ENCODE measurements around the gene CPED1. TPM values are rescaled to one million over a fixed set of nuclear protein-coding genes. Genes with fewer than 3 reads are reported as not detected.

Gene CPED1
- total and polyA plus RNA-seq, 7 donors = 1.2 to 120 (median 79.6) TPM

DNA sequence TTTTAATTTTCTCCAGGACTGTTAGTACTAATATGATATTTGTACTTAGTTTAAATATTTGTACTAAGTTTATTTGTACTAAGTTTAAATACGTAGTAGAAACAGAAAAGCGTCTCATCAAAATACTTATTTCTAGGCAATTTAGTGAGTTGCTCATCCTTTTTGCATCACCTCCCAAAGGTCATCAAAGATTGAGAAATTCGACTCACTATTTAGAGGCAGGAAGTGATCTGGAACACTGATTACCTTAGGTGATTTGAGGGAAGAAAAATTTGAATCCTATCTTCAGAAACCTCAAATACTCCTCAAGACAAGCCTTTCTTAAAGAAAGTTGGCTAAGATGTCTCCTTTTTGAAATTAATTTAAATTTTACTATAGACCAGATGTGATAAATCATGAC lies 354.8 kb downstream of the CPED1 start:
- H3K4me1 ChIP-seq = peaks cover 0 to 8% (median 0%) of the 10 kb centered on the region in 4 donors
- H3K36me3 ChIP-seq = peaks cover 0 to 15% (median 0%) of the 10 kb centered on the region in 4 donors
- no peak overlapping the region for H3K27ac ChIP-seq
- DNase-seq = no peak
- WGBS, 2 donors = 71 to 78% methylated on average over 3 of the region's 3 CpGs
- intact Hi-C loops (cut with DNase I) = no loop called here
- no peak overlapping the region for H3K4me3 ChIP-seq
- H3K27me3 ChIP-seq = no peaks in the 10 kb centered on the region
- TF ChIP-seq EP300 (IDR thresholded peaks at IDR 0.05) (no peak), POLR2AphosphoS5 (IDR thresholded peaks at IDR 0.05) (no peak), POLR2A (IDR thresholded peaks at IDR 0.05) (no peak)
- TF ChIP-seq, protein P1, sequence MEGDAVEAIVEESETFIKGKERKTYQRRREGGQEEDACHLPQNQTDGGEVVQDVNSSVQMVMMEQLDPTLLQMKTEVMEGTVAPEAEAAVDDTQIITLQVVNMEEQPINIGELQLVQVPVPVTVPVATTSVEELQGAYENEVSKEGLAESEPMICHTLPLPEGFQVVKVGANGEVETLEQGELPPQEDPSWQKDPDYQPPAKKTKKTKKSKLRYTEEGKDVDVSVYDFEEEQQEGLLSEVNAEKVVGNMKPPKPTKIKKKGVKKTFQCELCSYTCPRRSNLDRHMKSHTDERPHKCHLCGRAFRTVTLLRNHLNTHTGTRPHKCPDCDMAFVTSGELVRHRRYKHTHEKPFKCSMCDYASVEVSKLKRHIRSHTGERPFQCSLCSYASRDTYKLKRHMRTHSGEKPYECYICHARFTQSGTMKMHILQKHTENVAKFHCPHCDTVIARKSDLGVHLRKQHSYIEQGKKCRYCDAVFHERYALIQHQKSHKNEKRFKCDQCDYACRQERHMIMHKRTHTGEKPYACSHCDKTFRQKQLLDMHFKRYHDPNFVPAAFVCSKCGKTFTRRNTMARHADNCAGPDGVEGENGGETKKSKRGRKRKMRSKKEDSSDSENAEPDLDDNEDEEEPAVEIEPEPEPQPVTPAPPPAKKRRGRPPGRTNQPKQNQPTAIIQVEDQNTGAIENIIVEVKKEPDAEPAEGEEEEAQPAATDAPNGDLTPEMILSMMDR (IDR thresholded peaks at IDR 0.05) = no peak
- no peaks in the 10 kb centered on the region for H3K9me3 ChIP-seq

- H3K9me3 ChIP-seq = no peaks in the 10 kb centered on the region
- 31 to 63% methylated on average over 2 of the region's 2 CpGs for WGBS, 2 donors
- H3K4me3 ChIP-seq = no peak overlapping the region
- intact Hi-C loops (cut with DNase I) = no loop called here
- no peak overlapping the region for H3K27ac ChIP-seq
- peaks cover 0 to 8% (median 0%) of the 10 kb centered on the region in 4 donors for H3K4me1 ChIP-seq
- TF ChIP-seq, protein P1 (IDR thresholded peaks at IDR 0.05) = no peak
- no peak for TF ChIP-seq EP300 (IDR thresholded peaks at IDR 0.05)
- no peak for TF ChIP-seq POLR2AphosphoS5 (IDR thresholded peaks at IDR 0.05)
- TF ChIP-seq POLR2A (IDR thresholded peaks at IDR 0.05) = no peak
- no peaks in the 10 kb centered on the region for H3K27me3 ChIP-seq
- DNase-seq = no peak
- H3K36me3 ChIP-seq = peaks cover 0 to 15% (median 0%) of the 10 kb centered on the region in 4 donors
These were observed 355.6 kb downstream of the CPED1 start for GRCh38 chr7:121344093-121344492.

GRCh38 chr7:121344497-121344896 lies 356.0 kb downstream of the CPED1 start:
- intact Hi-C loops (cut with DNase I) = no loop called here
- WGBS, 2 donors = 28 to 75% methylated on average over 1 of the region's 1 CpG
- Histone ChIP-seq H3K9me3 (no peaks in the 10 kb centered on the region), H3K27me3 (no peaks in the 10 kb centered on the region), H3K36me3 (peaks cover 0 to 15% (median 0%) of the 10 kb centered on the region in 4 donors), H3K27ac (no peak overlapping the region), H3K4me1 (peaks cover 0 to 8% (median 0%) of the 10 kb centered on the region in 4 donors), H3K4me3 (no peak overlapping the region)
- no peak for DNase-seq
- TF ChIP-seq, protein P1 (IDR thresholded peaks at IDR 0.05) = no peak
- TF ChIP-seq EP300 (IDR thresholded peaks at IDR 0.05) (no peak), POLR2A (IDR thresholded peaks at IDR 0.05) (no peak), POLR2AphosphoS5 (IDR thresholded peaks at IDR 0.05) (no peak)

Small RNA genes within 50 kb of the gene (small RNA-seq; reads per million reads assigned to genes)
- gene HMGN1P18 = 0 reads per million in 3 donors
- gene RNA5SP240 = 0 reads per million in 3 donors
- gene RNA5SP241 = 0 reads per million in 3 donors
- 0 reads per million in 3 donors for gene RNU6-517P

Other genes starting within 250 kb of the CPED1 start
- 10 to 100 TPM; 19.9 to 47.7 (median 32.8) TPM for gene TSPAN12, start 130.6 kb upstream of the CPED1 start, total RNA-seq
- 10 to 100 TPM; 13.9 to 18.0 (median 16.1) TPM for gene TSPAN12, start 130.6 kb upstream of the CPED1 start, polyA plus RNA-seq
- gene ING3, start 37.9 kb upstream of the CPED1 start, total RNA-seq = 10 to 100 TPM; 16.6 to 33.1 (median 25.4) TPM
- gene ING3, start 37.9 kb upstream of the CPED1 start, polyA plus RNA-seq = 10 to 100 TPM in 2 of 3 donors, 1 to 10 TPM in 1; 9.6 to 11.8 (median 10.9) TPM